NT2/D1 (cell line): ENCODE results near the gene LRMDA.

Experiments
- SUZ12 ChIP-seq: IDR thresholded peaks from 2 replicates; pipeline ENCODE4 v1.6.1; 2011; ENCODE audit not compliant: insufficient read length, insufficient read depth; ENCODE audit errors: extremely low read depth
- YY1 ChIP-seq: IDR thresholded peaks from 2 replicates; pipeline ENCODE4 v1.6.1; 2011; ENCODE audit not compliant: insufficient read length, insufficient read depth
- ZNF274 ChIP-seq: IDR thresholded peaks from 2 replicates; pipeline ENCODE4 v1.6.1; 2011; ENCODE audit warnings: mild to moderate bottlenecking, low read depth, low read length

GRCh38 chr10:75653761-75654160, 222.3 kb downstream of the LRMDA start:
- TF ChIP-seq YY1 = no peak
- TF ChIP-seq SUZ12 = no peak
- no peak for TF ChIP-seq ZNF274
